Measurements from ENCODE around the gene PDZRN3.

PDZRN3 gene

GRCh38 chr3:73663495-73663894 lies 38.8 kb upstream of the PDZRN3 start:
- CTCF ChIA-PET: no interaction called here
- DNase-seq (ENCODE audit: extremely low spot score): no peak
- POLR2A ChIA-PET: no interaction called here
- TF ChIP-seq FOXM1 (IDR thresholded peaks at IDR 0.05; ENCODE audit: borderline replicate concordance) (no peak), FOXA1 (IDR thresholded peaks at IDR 0.05) (no peak), NFRKB (IDR thresholded peaks at IDR 0.05) (no peak), LEF1 (IDR thresholded peaks at IDR 0.05; ENCODE audit: borderline replicate concordance) (no peak), FOXK2 (IDR thresholded peaks at IDR 0.05) (no peak), TARDBP (IDR thresholded peaks at IDR 0.05) (no peak), BHLHE40 (IDR thresholded peaks at IDR 0.05; ENCODE audit: borderline replicate concordance) (no peak), SP1 (IDR thresholded peaks at IDR 0.05) (no peak)

- ChIA-PET CTCF (no interaction called here), POLR2A (no interaction called here)
- TF ChIP-seq NFRKB (IDR thresholded peaks at IDR 0.05) (no peak), SP1 (IDR thresholded peaks at IDR 0.05) (no peak), HDGF (IDR thresholded peaks at IDR 0.05; ENCODE audit: borderline replicate concordance) (no peak), ELF4 (IDR thresholded peaks at IDR 0.05) (no peak)
- no peak for DNase-seq (ENCODE audit: extremely low spot score)
Measured at GRCh38 chr3:73661265-73661664, 36.5 kb upstream of the PDZRN3 start.

- no peak for TF ChIP-seq SP1 (IDR thresholded peaks at IDR 0.05)
- TF ChIP-seq PKNOX1 (IDR thresholded peaks at IDR 0.05): no peak
- no peak for TF ChIP-seq TARDBP (IDR thresholded peaks at IDR 0.05)
- no peak for TF ChIP-seq FOXA1 (IDR thresholded peaks at IDR 0.05)
- CTCF ChIA-PET: no interaction called here
- POLR2A ChIA-PET: no interaction called here
- no peak for DNase-seq (ENCODE audit: extremely low spot score)
Measured at GRCh38 chr3:73658227-73658626, 33.5 kb upstream of the PDZRN3 start.

GRCh38 chr3:73657186-73657585 lies 32.4 kb upstream of the PDZRN3 start:
- CTCF ChIA-PET: no interaction called here
- POLR2A ChIA-PET: no interaction called here
- TF ChIP-seq HDGF (IDR thresholded peaks at IDR 0.05; ENCODE audit: borderline replicate concordance): no peak
- no peak for TF ChIP-seq BHLHE40 (IDR thresholded peaks at IDR 0.05; ENCODE audit: borderline replicate concordance)
- no peak for TF ChIP-seq FOXM1 (IDR thresholded peaks at IDR 0.05; ENCODE audit: borderline replicate concordance)
- TF ChIP-seq LEF1 (IDR thresholded peaks at IDR 0.05; ENCODE audit: borderline replicate concordance): no peak
- no peak for TF ChIP-seq SUZ12 (IDR thresholded peaks at IDR 0.05)
- TF ChIP-seq PKNOX1 (IDR thresholded peaks at IDR 0.05): no peak
- no peak for TF ChIP-seq L3MBTL2 (conservative IDR thresholded peaks at IDR 0.05)
- no peak for TF ChIP-seq FOXA1 (IDR thresholded peaks at IDR 0.05)
- no peak for TF ChIP-seq TARDBP (IDR thresholded peaks at IDR 0.05)

GRCh38 chr3:73656241-73656890 lies 31.6 kb upstream of the PDZRN3 start:
- POLR2A ChIA-PET: no interaction called here
- CTCF ChIA-PET: no interaction called here
- TF ChIP-seq PKNOX1 (IDR thresholded peaks at IDR 0.05): no peak
- no peak for TF ChIP-seq HDGF (IDR thresholded peaks at IDR 0.05; ENCODE audit: borderline replicate concordance)
- TF ChIP-seq SP1 (IDR thresholded peaks at IDR 0.05): no peak
- TF ChIP-seq NFRKB (IDR thresholded peaks at IDR 0.05): no peak
- no peak for TF ChIP-seq FOXA1 (IDR thresholded peaks at IDR 0.05)
- TF ChIP-seq LEF1 (IDR thresholded peaks at IDR 0.05; ENCODE audit: borderline replicate concordance): no peak
- no peak for TF ChIP-seq BHLHE40 (IDR thresholded peaks at IDR 0.05; ENCODE audit: borderline replicate concordance)
- no peak for TF ChIP-seq FOXK2 (IDR thresholded peaks at IDR 0.05)
- no peak for TF ChIP-seq TARDBP (IDR thresholded peaks at IDR 0.05)
- TF ChIP-seq L3MBTL2 (conservative IDR thresholded peaks at IDR 0.05): no peak
- TF ChIP-seq ARNT (IDR thresholded peaks at IDR 0.05): no peak
- TF ChIP-seq FOXM1 (IDR thresholded peaks at IDR 0.05; ENCODE audit: borderline replicate concordance): no peak
- TF ChIP-seq CTBP1 (IDR thresholded peaks at IDR 0.05; ENCODE audit: borderline replicate concordance): no peak
- no peak for TF ChIP-seq SUZ12 (IDR thresholded peaks at IDR 0.05)
- TF ChIP-seq ELF4 (IDR thresholded peaks at IDR 0.05): no peak
- TF ChIP-seq ZNF384 (IDR thresholded peaks at IDR 0.05): no peak
- DNase-seq (ENCODE audit: extremely low spot score): no peak

More at GRCh38 chr3:73657186-73657585, 32.4 kb upstream of the PDZRN3 start:
- DNase-seq (ENCODE audit: extremely low spot score): no peak

- TF ChIP-seq SP1 (IDR thresholded peaks at IDR 0.05): no peak
- no peak for TF ChIP-seq PKNOX1 (IDR thresholded peaks at IDR 0.05)
- TF ChIP-seq L3MBTL2 (conservative IDR thresholded peaks at IDR 0.05): no peak
- TF ChIP-seq HDGF (IDR thresholded peaks at IDR 0.05; ENCODE audit: borderline replicate concordance): no peak
- no peak for TF ChIP-seq BHLHE40 (IDR thresholded peaks at IDR 0.05; ENCODE audit: borderline replicate concordance)
- no peak for TF ChIP-seq TARDBP (IDR thresholded peaks at IDR 0.05)
- TF ChIP-seq FOXM1 (IDR thresholded peaks at IDR 0.05; ENCODE audit: borderline replicate concordance): no peak
- no peak for TF ChIP-seq SUZ12 (IDR thresholded peaks at IDR 0.05)
- no peak for TF ChIP-seq FOXA1 (IDR thresholded peaks at IDR 0.05)
- TF ChIP-seq ZNF384 (IDR thresholded peaks at IDR 0.05): no peak
- no peak for TF ChIP-seq LEF1 (IDR thresholded peaks at IDR 0.05; ENCODE audit: borderline replicate concordance)
- TF ChIP-seq ARNT (IDR thresholded peaks at IDR 0.05): no peak
- no peak for TF ChIP-seq NFRKB (IDR thresholded peaks at IDR 0.05)
- no peak for TF ChIP-seq ELF4 (IDR thresholded peaks at IDR 0.05)
- no peak for TF ChIP-seq CTBP1 (IDR thresholded peaks at IDR 0.05; ENCODE audit: borderline replicate concordance)
- TF ChIP-seq FOXK2 (IDR thresholded peaks at IDR 0.05): no peak
- DNase-seq (ENCODE audit: extremely low spot score): no peak
- ChIA-PET CTCF (no interaction called here), POLR2A (no interaction called here)
Measured at GRCh38 chr3:73655197-73655596, 30.5 kb upstream of the PDZRN3 start.
